HG02678 (cell line): ENCODE results near the gene PDLIM5.
"Not testable (repeated sequence)": the region's sequence is repeated elsewhere in the genome, so short reads cannot be mapped to it uniquely, and the experiment has no call there.

Experiments
- ATAC-seq: cut with Tn5 transposase; IDR thresholded peaks from one replicate; pipeline ENCODE4 v1.9.1; 2021; ENCODE audit warnings: mild to moderate bottlenecking, moderate library complexity; ENCODE audit not compliant: unreplicated experiment

Gene PDLIM5

GRCh38 chr4:94583914-94584641 is 132.3 kb downstream of the PDLIM5 start:
- peak; percentile 60 for ATAC-seq

- no peak for ATAC-seq
Observed at GRCh38 chr4:94588896-94589693, 137.4 kb downstream of the PDLIM5 start.

- no peak for ATAC-seq
Observed at GRCh38 chr4:94590493-94590892, 138.8 kb downstream of the PDLIM5 start.

- ATAC-seq = no peak
Observed at GRCh38 chr4:94591289-94591688, 139.5 kb downstream of the PDLIM5 start.

GRCh38 chr4:94595013-94595412 is 143.3 kb downstream of the PDLIM5 start:
- no peak for ATAC-seq

GRCh38 chr4:94595880-94596483 is 144.2 kb downstream of the PDLIM5 start:
- ATAC-seq = peak; percentile 86

- ATAC-seq = no peak
Observed at GRCh38 chr4:94598758-94599157, 147.0 kb downstream of the PDLIM5 start.

- ATAC-seq = no peak
Observed at GRCh38 chr4:94603170-94603747, 151.5 kb downstream of the PDLIM5 start.

- no peak for ATAC-seq
Observed at GRCh38 chr4:94605241-94605805, 153.6 kb downstream of the PDLIM5 start.

- no peak for ATAC-seq
Observed at GRCh38 chr4:94610145-94610544, 158.4 kb downstream of the PDLIM5 start.

GRCh38 chr4:94613248-94613647 is 161.5 kb downstream of the PDLIM5 start:
- ATAC-seq = no peak

GRCh38 chr4:94615451-94615850 is 163.7 kb downstream of the PDLIM5 start:
- ATAC-seq = no peak

GRCh38 chr4:94621491-94622080 is 169.8 kb downstream of the PDLIM5 start:
- peak; percentile 73 for ATAC-seq

GRCh38 chr4:94623126-94623911 is 171.6 kb downstream of the PDLIM5 start:
- ATAC-seq = no peak

GRCh38 chr4:94626942-94627341 is 175.2 kb downstream of the PDLIM5 start:
- ATAC-seq = no peak

GRCh38 chr4:94629058-94629457 is 177.3 kb downstream of the PDLIM5 start:
- not testable (repeated sequence) for ATAC-seq

GRCh38 chr4:94629837-94630236 is 178.1 kb downstream of the PDLIM5 start:
- no peak for ATAC-seq

- no peak for ATAC-seq
Observed at GRCh38 chr4:94634271-94634670, 182.5 kb downstream of the PDLIM5 start.

GRCh38 chr4:94635177-94635576 is 183.4 kb downstream of the PDLIM5 start:
- ATAC-seq = no peak

- no peak for ATAC-seq
Observed at GRCh38 chr4:94636004-94636403, 184.3 kb downstream of the PDLIM5 start.
